HepG2 (cell line): ENCODE measurements around the gene CRAT. TPM values are rescaled to one million over a fixed set of nuclear protein-coding genes. Genes with fewer than 3 reads are reported as not detected.

Experiments
- BATF2 ChIP-seq: sonication (generic); formaldehyde crosslinking; IDR thresholded peaks from 2 replicates; pipeline ENCODE4 v1.8.0; 2022; ENCODE audit warnings: mild to moderate bottlenecking, missing genetic modification reagents, moderate library complexity
- PAF1 ChIP-seq: IDR thresholded peaks from 2 replicates; pipeline ENCODE4 v1.6.1; 2016; ENCODE audit warnings: missing genetic modification reagents, missing compliant biosample characterization
- SCMH1 ChIP-seq: sonication (generic); formaldehyde crosslinking; IDR thresholded peaks from 2 replicates; pipeline ENCODE4 v1.9.0; 2021; ENCODE audit warnings: missing genetic modification reagents, mild to moderate bottlenecking, borderline replicate concordance
- ZNF318 ChIP-seq: sonication (generic); formaldehyde crosslinking; IDR thresholded peaks from 2 replicates; pipeline ENCODE4 v1.4.0; 2020; ENCODE audit warnings: mild to moderate bottlenecking, missing genetic modification reagents
- polyA plus RNA-seq, 8 experiments: library from polyadenylated mRNA; depleted of rRNA in 3 of 8; stranded (reverse) in 7 of 8; unstranded in 1 of 8; fragments of >200 nt; fragmentation: Illumina TruSeq in 4 of 8; extraction: Trizol in 4 of 8; gene quantifications; 2 replicates each; pipeline versions ENCODE4 v1.2.1 to v1.2.3, GENCODE V29; 2011 to 2016; ENCODE audit warnings: low read depth in 4 of 8, missing spikeins in 1 of 8, mixed read lengths in 1 of 8; ENCODE audit not compliant: insufficient read depth in 1 of 8
- total RNA-seq, 5 experiments: library from RNA; depleted of rRNA; stranded (reverse); fragments of >200 nt; fragmentation: Illumina TruSeq; extraction: Trizol; gene quantifications; 2 replicates each; pipeline ENCODE4 v1.2.3, GENCODE V29; 2016; ENCODE audit warnings: low read depth in 1 of 5

Gene CRAT
- total and polyA plus RNA-seq, 2 of the 13 experiments (the other 11 are each of a cell fraction or from before 2014, with no cell fraction given): 26.1 to 26.6 TPM

DNA sequence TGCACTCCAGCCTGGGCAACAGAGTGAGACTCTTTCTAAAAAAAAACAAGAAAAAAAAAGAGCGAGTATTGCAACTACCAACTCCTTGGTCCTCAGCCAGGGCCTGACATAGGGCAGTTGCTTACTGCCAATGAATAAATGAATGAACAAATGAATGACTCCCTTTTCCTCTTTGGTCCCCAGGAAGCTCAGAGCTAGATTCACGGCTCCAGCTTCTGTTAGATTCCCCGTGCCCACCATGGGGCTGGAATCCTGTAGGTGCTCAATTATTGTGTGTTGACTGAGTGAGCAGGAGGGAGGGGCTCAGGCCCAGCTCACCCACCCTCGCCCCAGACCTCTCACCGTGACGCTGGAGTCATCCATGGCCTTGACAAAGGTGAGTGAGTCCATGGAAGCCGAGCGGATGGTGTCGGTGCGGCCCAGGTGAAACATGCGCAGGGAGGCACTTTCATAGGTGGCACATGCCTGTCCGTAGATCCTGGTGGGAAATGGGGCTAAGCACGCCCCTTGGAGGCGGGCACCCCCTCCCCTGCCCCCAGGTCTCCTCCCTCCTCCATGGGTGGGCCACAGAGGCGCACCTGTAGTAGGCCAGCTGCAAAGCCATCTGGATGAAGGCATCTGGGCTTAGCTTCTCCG lies 12.8 kb downstream of the CRAT start (continued):
- TF ChIP-seq ZNF318 (CRISPR knock-in tag): no peak
- TF ChIP-seq SCMH1 (CRISPR knock-in tag): no peak
- no peak for TF ChIP-seq BATF2 (CRISPR knock-in tag)
- no peak for TF ChIP-seq PAF1 (CRISPR knock-in tag)
